Measurements from ENCODE around the gene PURB.
"Not testable (repeated sequence)": the region's sequence is repeated elsewhere in the genome, so short reads cannot be mapped to it uniquely, and the experiment has no call there.

The PURB gene

DNA sequence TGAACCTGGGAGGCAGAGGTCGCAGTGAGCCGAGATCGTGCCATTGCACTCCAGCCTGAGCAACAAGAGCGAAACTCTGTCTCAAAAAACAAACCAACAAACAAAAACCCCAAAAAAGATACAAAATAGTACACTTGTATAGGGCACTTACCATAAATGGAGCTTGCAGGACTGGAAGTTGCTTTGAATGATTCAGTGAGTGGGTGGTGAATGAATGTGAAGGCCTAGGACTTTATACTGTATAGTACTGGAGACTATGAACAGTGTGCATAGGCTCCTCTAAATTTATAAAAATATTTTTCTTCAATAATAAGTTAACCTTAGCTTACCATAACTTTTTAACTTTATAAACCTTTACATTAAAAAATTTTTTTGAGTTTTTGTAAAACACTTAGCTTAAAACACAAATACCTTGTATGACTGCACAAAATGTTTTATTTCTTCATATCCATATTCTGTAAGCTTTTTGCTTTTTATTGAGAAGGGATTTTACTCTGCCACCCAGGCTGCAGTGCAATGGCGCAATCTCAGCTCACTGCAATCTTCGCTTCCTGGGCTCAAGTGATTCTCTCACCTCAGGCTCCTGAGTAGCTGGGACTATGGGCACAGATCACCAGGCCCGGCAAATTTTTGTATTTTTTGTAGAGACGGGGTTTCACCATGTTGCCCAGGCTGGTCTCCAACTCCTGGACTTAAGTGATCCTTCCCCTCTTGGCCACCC, 30.5 kb downstream of the PURB start:
- no peaks in the 10 kb centered on the region for H3K4me1 ChIP-seq (ENCODE audit: control insufficient read depth, insufficient read depth, low read length)
- WGBS, 2 experiments = 90 to 93% methylated on average over 8 of the region's 8 CpGs
- H3K27ac ChIP-seq (ENCODE audit: insufficient read depth, low read depth, low read length, poor library complexity, severe bottlenecking) = no peak overlapping the region
- no peaks in the 10 kb centered on the region for H3K27me3 ChIP-seq (ENCODE audit: control insufficient read depth, insufficient read depth, low read length, poor library complexity, severe bottlenecking)
- no peaks in the 10 kb centered on the region for H3K9me3 ChIP-seq (ENCODE audit: control insufficient read depth, low read length)
- no peaks in the 10 kb centered on the region for H3K36me3 ChIP-seq (ENCODE audit: control insufficient read depth, insufficient read depth, low read length)
- no peak overlapping the region for H3K4me3 ChIP-seq (ENCODE audit: insufficient read depth, low read depth, low read length)

DNA sequence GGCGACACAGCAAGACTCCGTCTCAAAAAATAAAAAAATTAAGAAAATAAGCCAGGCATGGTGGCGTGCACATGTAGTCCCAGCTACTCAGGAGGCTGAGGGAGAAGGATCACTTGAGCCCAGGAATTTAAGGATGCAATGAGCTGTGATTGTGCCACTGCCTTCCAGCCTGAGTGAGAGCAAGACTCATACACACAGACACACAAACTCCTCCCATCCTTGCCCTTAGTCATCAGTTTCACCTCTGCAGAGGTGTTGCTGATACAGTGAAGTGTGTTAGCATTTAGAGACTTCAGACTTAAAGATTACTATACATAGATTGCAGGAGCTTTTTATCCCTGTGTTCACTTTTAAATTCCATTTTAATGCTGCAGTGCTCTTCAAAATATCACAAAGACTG, 31.9 kb downstream of the PURB start:
- Histone ChIP-seq H3K27ac (ENCODE audit: insufficient read depth, low read depth, low read length, poor library complexity, severe bottlenecking) (no peak overlapping the region), H3K4me3 (ENCODE audit: insufficient read depth, low read depth, low read length) (no peak overlapping the region), H3K27me3 (ENCODE audit: control insufficient read depth, insufficient read depth, low read length, poor library complexity, severe bottlenecking) (no peaks in the 10 kb centered on the region), H3K4me1 (ENCODE audit: control insufficient read depth, insufficient read depth, low read length) (peaks cover 7% of the 10 kb centered on the region), H3K36me3 (ENCODE audit: control insufficient read depth, insufficient read depth, low read length) (no peaks in the 10 kb centered on the region), H3K9me3 (ENCODE audit: control insufficient read depth, low read length) (no peaks in the 10 kb centered on the region)
- 91 to 94% methylated on average over 3 of the region's 3 CpGs for WGBS, 2 experiments

DNA sequence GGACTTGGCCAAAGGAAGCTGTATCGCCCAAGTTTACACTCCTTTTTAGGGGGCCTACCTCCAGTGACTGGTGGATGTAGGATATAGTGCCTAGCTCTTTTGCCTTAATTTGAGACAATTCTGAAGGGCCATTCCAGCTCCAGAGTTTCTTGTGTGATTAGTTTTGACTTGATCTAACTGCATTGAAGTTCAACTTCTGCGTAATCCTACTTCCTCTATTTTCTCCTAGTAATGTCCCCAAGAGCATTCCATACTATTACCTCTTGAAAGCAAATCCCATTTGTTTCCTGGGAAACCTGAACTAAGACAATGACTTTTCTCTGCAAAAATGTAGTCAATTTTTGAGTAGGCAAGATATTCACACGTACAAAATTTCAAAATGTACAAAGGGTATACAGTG, 32.7 kb downstream of the PURB start:
- WGBS, 2 experiments = 89 to 94% methylated on average over 3 of the region's 3 CpGs
- H3K27ac ChIP-seq (ENCODE audit: insufficient read depth, low read depth, low read length, poor library complexity, severe bottlenecking) = no peak overlapping the region
- no peaks in the 10 kb centered on the region for H3K27me3 ChIP-seq (ENCODE audit: control insufficient read depth, insufficient read depth, low read length, poor library complexity, severe bottlenecking)
- H3K4me1 ChIP-seq (ENCODE audit: control insufficient read depth, insufficient read depth, low read length) = peaks cover 7% of the 10 kb centered on the region
- H3K9me3 ChIP-seq (ENCODE audit: control insufficient read depth, low read length) = no peaks in the 10 kb centered on the region
- H3K36me3 ChIP-seq (ENCODE audit: control insufficient read depth, insufficient read depth, low read length) = no peaks in the 10 kb centered on the region
- H3K4me3 ChIP-seq (ENCODE audit: insufficient read depth, low read depth, low read length) = no peak overlapping the region

DNA sequence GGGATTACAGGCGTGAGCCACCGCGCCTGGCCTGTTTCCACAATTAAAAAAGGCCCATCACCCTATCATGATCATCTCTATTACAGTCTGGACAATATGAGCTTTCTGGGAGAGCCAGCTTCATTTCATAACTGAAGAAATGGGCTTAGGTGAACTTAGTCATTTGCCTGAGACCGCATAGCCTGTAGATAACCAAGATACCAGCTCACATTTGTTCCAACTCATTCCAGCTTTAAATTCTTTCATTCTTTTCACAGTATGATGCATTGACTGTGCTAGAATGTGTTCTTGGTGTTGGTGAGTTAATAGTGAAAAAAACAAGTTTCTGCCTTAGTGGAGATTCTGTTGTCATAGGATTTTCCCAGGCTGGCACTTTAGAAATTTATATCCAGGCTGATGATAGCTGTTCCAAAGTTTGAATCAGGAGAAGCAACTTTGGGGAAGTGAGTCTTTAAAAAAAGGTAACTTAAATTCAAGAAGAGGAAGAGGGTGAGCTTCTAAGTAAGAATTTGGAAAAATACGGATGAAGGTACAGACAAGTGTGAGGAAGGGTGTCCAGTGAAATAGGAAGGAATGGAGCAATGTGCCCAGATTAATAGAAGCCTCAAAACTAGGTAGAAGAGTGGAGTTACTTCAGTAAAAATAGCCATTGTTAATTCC, 35.3 kb downstream of the PURB start:
- no peak overlapping the region for H3K4me3 ChIP-seq (ENCODE audit: insufficient read depth, low read depth, low read length)
- no peak overlapping the region for H3K27ac ChIP-seq (ENCODE audit: insufficient read depth, low read depth, low read length, poor library complexity, severe bottlenecking)
- no peaks in the 10 kb centered on the region for H3K36me3 ChIP-seq (ENCODE audit: control insufficient read depth, insufficient read depth, low read length)
- H3K27me3 ChIP-seq (ENCODE audit: control insufficient read depth, insufficient read depth, low read length, poor library complexity, severe bottlenecking) = no peaks in the 10 kb centered on the region
- H3K4me1 ChIP-seq (ENCODE audit: control insufficient read depth, insufficient read depth, low read length) = peaks cover 7% of the 10 kb centered on the region
- 73 to 76% methylated on average over 5 of the region's 5 CpGs for WGBS, 2 experiments
- H3K9me3 ChIP-seq (ENCODE audit: control insufficient read depth, low read length) = no peaks in the 10 kb centered on the region

DNA sequence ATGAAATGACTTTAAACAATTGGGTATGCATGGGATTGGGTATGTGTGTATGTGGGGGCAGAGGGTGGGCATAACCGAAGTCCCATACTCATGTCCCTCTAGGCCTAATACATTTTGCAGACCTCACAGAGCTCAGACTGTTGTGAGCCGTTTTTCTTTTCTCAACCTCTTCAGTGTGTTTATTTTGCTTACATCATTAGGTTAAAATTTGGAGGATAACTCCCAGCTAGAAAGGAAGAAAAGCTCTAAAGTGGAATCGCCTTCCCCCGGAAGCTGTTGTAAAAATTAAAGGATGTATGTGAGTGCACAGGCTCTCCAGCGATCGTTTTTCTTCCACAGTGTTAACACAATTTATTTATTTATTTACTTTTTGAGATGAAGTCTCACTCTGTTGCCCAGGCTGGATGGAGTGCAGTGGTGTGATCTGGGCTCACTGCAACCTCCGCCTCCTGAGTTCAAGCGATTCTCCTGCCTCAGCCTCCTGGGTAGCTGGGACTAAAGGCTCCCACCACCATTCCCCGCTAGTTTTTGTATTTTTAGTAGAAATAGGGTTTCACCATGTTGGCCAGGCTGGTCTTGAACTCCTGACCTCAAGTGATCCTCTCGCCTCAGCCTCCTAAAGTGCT, 36.0 kb downstream of the PURB start:
- no peaks in the 10 kb centered on the region for H3K36me3 ChIP-seq (ENCODE audit: control insufficient read depth, insufficient read depth, low read length)
- no peaks in the 10 kb centered on the region for H3K9me3 ChIP-seq (ENCODE audit: control insufficient read depth, low read length)
- H3K27me3 ChIP-seq (ENCODE audit: control insufficient read depth, insufficient read depth, low read length, poor library complexity, severe bottlenecking) = no peaks in the 10 kb centered on the region
- peaks cover 7% of the 10 kb centered on the region for H3K4me1 ChIP-seq (ENCODE audit: control insufficient read depth, insufficient read depth, low read length)
- H3K4me3 ChIP-seq (ENCODE audit: insufficient read depth, low read depth, low read length) = peak overlapping the region; percentile 79
- H3K27ac ChIP-seq (ENCODE audit: insufficient read depth, low read depth, low read length, poor library complexity, severe bottlenecking) = no peak overlapping the region
- whole genome bisulfite sequencing, 2 experiments = 87 to 97% methylated on average over 8 to 10 of the region's 10 CpGs

DNA sequence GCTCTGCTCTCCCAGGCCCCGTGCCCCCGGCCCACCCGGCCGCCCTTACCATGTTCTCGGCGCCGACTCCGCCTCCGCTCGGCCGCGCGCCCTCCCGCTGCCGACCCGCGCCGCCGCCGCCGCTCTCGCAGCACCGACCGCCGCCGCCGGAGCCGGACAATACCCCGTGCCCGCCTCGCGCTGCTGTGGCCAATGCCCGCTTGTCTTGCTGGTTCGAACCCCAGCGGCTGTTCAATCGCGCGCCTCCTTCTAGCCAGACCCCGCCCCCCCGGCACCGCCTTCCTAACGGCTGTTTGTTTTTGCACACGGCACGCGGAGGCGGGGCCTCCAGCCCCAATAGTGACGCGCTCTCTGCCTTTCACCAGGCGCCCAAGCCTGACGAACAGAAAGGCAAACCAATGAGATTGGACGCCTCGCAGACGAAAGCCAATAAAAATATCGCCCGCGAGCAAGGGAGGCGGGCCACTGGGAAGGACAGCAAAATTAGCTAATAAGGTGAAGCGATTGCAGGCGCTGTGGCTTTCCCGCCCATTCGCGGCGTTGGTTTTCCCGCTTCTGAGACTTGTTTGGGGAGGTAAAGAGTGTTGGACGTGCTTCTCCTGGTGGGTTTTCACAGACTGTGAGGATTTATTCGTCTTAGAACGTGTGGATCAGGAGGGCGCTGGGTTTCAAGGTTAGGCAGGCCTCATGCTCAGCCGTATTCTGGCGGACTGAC, 37.3 kb downstream of the PURB start, which contains the start of gene H2AZ2:
Gene H2AZ2 (minus strand): TSS at position 168 of the 715 bp plus-strand sequence. CDS start 116 bp downstream, at position 52.
- Histone ChIP-seq H3K36me3 (ENCODE audit: control insufficient read depth, insufficient read depth, low read length) (no peaks in the 10 kb centered on the region), H3K27me3 (ENCODE audit: control insufficient read depth, insufficient read depth, low read length, poor library complexity, severe bottlenecking) (no peaks in the 10 kb centered on the region), H3K9me3 (ENCODE audit: control insufficient read depth, low read length) (no peaks in the 10 kb centered on the region), H3K4me1 (ENCODE audit: control insufficient read depth, insufficient read depth, low read length) (peaks cover 7% of the 10 kb centered on the region), H3K4me3 (ENCODE audit: insufficient read depth, low read depth, low read length) (peak within 1 kb of the TSS; percentile 98), H3K27ac (ENCODE audit: insufficient read depth, low read depth, low read length, poor library complexity, severe bottlenecking) (peak within 1 kb of the TSS; percentile 98)
- WGBS, 2 experiments = 0% methylated on average over 70 of the region's 70 CpGs

DNA sequence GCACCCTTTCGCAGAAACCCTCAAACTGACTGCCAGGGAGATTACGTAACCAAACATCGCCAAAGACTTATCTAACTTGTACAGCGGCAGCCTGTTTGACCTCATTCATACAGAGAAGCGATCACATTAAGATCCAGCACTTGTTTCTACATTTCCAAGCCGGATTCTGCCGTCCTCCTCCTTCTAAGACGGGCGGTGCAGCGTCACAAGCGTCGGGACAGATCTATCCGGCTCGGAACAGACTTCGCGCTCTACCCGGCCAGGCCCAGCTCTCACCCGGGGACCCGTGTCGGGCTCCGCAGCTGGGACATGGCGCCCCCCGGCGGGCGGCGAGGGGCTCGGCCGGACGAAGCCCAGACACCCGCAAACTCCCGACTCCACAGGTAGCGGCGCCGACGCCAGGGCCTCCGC, 37.8 kb downstream of the PURB start:
- Histone ChIP-seq H3K9me3 (ENCODE audit: control insufficient read depth, low read length) (no peaks in the 10 kb centered on the region), H3K27ac (ENCODE audit: insufficient read depth, low read depth, low read length, poor library complexity, severe bottlenecking) (peak overlapping the region; percentile 98)
- 0% methylated on average over 36 of the region's 36 CpGs for WGBS, 2 experiments

DNA sequence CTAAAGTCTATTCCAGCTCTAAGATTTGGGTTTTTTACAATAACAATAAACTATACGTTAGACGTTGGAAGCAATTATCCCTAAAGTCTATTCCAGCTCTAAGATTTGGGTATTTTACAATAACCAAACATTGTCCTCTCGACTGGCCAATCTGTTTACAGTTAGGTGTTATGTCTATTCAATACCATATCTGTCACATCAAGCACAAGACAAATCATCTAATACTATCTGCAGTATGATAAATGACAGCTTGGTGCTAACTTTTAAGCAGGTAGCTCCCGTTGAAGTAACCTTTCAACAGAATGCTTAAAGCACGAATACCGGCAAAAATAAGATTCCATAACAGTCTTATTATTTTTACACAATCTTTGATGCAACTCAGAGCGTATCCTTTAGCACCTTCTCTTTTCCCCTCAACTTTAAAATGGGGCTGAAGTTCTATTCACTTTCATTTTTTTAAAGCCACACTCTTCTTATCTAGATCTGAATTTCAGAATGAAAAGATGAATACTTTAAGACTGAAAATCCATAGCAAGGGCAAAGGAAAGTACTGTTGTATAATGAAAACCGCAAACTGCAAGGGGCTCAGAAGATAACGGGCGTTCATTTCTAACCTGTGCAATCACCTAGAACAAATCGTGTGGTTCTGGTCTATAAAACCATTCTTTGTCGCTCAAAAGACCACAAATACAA, 38.4 kb downstream of the PURB start:
- H3K27me3 ChIP-seq (ENCODE audit: control insufficient read depth, insufficient read depth, low read length, poor library complexity, severe bottlenecking) = no peaks in the 10 kb centered on the region
- peaks cover 7% of the 10 kb centered on the region for H3K4me1 ChIP-seq (ENCODE audit: control insufficient read depth, insufficient read depth, low read length)
- no peaks in the 10 kb centered on the region for H3K9me3 ChIP-seq (ENCODE audit: control insufficient read depth, low read length)
- H3K4me3 ChIP-seq (ENCODE audit: insufficient read depth, low read depth, low read length) = peak overlapping the region; percentile 98
- WGBS, 2 experiments = 7 to 12% methylated on average over 12 of the region's 12 CpGs
- no peaks in the 10 kb centered on the region for H3K36me3 ChIP-seq (ENCODE audit: control insufficient read depth, insufficient read depth, low read length)
- peak overlapping the region; percentile 98 for H3K27ac ChIP-seq (ENCODE audit: insufficient read depth, low read depth, low read length, poor library complexity, severe bottlenecking)

More for the DNA sequence above, 37.8 kb downstream of the PURB start:
- H3K4me1 ChIP-seq (ENCODE audit: control insufficient read depth, insufficient read depth, low read length) = peaks cover 7% of the 10 kb centered on the region
- peak overlapping the region; percentile 98 for H3K4me3 ChIP-seq (ENCODE audit: insufficient read depth, low read depth, low read length)
- no peaks in the 10 kb centered on the region for H3K36me3 ChIP-seq (ENCODE audit: control insufficient read depth, insufficient read depth, low read length)
- H3K27me3 ChIP-seq (ENCODE audit: control insufficient read depth, insufficient read depth, low read length, poor library complexity, severe bottlenecking) = no peaks in the 10 kb centered on the region

DNA sequence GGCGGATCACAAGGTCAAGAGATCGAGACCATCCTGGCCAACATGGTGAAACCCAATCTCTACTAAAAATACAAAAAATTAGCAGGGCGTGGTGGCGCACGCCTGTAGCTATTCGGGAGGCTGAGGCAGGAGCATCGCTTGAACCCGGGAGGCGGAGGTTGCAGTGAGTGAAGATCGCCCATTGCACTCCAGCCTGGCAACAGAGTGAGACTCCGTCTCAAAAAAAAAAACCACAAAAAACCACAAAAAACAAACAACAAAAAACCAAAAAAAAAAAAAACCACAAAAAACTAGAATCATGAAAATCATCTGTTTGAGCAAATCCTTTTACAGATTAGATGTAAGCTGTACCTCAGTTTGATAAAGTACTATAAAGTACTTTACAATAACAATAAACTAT, 38.9 kb downstream of the PURB start:
- H3K27ac ChIP-seq (ENCODE audit: insufficient read depth, low read depth, low read length, poor library complexity, severe bottlenecking); H3K36me3 ChIP-seq (ENCODE audit: control insufficient read depth, insufficient read depth, low read length); H3K27me3 ChIP-seq (ENCODE audit: control insufficient read depth, insufficient read depth, low read length, poor library complexity, severe bottlenecking); H3K4me1 ChIP-seq (ENCODE audit: control insufficient read depth, insufficient read depth, low read length); H3K9me3 ChIP-seq (ENCODE audit: control insufficient read depth, low read length): not testable (repeated sequence)
- WGBS, 2 experiments = 88% methylated on average over 11 of the region's 11 CpGs
- peak overlapping the region; percentile 98 for H3K4me3 ChIP-seq (ENCODE audit: insufficient read depth, low read depth, low read length)

Measured in ectodermal cell (in vitro differentiated cells).